ENCODE measurements around the gene IGF2R.

IGF2R gene

DNA sequence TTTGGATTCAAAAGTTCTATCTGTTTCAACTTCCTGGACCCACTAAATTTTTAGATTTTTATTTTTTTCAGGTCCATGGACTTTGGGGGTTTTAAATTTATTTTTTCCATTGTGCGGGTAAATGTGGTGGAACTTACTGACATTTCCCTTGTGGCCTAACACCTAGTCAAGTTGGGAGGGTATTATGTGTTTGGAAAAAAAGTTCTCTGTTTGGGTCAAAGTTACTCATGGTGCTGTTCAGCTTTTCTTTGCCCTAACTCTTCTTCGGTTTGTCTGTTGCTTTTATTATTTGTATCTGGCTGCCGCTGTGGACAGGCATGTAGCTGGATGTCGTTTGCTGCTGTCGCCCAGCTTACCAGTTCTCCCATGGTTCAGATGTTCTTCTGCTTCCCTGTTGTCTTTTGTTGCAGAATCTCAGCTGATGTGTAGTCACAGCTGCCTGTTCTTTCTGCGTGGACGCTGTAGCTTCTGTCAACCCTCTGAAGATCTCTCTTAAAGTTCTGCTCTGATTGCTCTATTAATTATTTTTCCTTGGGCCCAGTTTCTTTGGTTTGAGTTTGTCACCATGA lies 7.9 kb downstream of the IGF2R start:
- no peak for DNase-seq (ENCODE audit: low read depth in 2 of 3, low spot score in 1 of 3)

- no peak for DNase-seq (ENCODE audit: low read depth in 2 of 3, low spot score in 1 of 3)
Observed at GRCh38 chr6:159977255-159977903, 8.5 kb downstream of the IGF2R start.

DNA sequence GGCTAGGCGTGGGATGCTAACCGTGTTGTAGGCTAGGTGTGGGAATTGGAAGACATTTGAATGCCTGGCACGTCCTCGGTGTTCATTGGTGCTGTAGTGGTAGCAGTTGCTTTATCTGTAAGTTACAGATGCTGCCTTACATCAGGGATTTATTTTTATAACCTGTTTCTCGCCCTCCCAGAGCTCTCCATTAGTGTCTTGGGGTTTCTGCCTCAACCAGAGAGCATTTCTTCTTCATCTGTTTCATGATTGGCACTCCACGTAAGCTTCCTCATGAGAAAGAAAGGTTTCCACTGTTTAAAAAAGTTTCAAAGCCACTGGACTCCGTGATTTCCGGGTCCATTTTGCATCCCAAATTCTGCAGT lies 9.0 kb downstream of the IGF2R start:
- no peak for DNase-seq (ENCODE audit: low read depth in 2 of 3, low spot score in 1 of 3)

GRCh38 chr6:159978291-159979135 lies 9.6 kb downstream of the IGF2R start:
- no peak for DNase-seq (ENCODE audit: low read depth in 2 of 3, low spot score in 1 of 3)

DNA sequence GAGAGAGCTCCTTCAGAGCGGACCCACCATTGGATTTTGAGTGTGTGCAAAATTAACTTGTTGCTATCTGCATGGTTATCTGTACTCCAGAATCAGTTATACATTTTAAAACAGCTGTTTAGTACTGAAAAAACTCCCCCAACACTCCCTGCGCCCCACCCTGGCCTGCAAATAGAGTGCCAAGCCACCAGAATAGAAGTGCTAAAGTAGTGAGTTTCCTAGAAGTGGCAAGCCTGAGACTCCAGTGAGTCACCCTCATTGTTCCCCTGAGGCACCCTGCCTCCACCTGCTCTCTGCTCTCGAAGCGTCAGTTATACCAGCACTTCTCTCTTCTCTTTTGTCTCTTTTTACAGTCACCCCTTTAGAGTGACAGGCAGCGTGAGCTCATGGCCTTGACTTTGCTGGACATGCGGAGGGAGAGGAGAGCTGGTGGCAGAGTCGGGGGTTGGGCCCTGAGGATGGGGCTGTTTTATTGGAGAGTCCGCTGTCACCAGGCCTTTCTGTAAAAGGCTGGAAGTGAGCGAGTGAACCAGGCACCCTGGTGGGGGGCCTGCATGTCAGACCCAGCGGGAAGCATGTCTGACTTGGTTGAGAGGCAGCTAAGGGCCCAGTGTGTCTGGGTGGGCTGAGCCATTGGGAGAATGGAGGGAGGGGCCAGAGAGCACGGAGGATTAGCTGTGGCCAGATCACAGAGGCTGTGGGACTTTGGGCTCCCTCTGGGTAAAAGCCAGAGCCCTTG lies 10.4 kb downstream of the IGF2R start:
- DNase-seq (ENCODE audit: low read depth in 2 of 3, low spot score in 1 of 3): peak in 2 of 3 donors; percentile 44 to 56

GRCh38 chr6:159980474-159980873 lies 11.6 kb downstream of the IGF2R start:
- DNase-seq (ENCODE audit: low read depth in 2 of 3, low spot score in 1 of 3): no peak

- no peak for DNase-seq (ENCODE audit: low read depth in 2 of 3, low spot score in 1 of 3)
Observed at GRCh38 chr6:159981071-159981402, 12.2 kb downstream of the IGF2R start.

GRCh38 chr6:159981403-159982245 lies 12.7 kb downstream of the IGF2R start:
- DNase-seq (ENCODE audit: low read depth in 2 of 3, low spot score in 1 of 3): no peak

DNA sequence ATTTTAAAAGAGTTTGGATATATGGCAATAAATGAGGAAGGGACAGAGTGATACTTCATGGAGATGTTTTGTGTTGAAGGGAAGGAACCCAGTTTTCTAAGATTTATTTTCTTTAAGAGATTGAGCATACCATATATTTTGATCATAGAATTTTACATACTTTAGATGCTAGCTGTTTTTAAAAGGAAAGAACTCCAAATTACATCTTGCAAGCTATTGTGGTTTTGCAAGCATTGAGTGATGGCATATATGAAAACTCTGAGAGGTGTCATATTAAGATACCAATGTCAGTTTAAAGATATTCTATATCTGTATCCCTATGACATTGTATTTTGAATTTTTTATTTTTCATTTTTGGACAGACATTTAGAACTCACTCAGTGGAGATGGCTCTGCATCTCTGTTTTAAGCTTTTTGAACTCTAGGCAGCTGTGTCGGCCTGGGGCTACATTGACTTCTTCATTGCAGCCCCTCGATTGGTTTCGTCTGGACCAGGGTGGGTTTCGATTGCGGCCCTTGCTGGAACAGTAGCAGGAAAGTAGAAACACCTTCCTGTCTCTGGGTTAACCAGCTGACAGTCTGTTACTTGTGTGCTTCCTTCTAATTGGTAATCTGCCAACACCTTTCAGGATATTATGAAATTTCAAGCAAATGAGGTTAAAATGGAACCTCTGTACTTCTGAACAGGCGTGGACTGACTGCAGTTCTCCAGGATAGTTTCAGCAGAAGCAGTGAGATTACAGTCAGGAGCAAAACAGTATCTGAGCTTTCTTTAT lies 14.0 kb downstream of the IGF2R start:
- no peak for DNase-seq (ENCODE audit: low read depth in 2 of 3, low spot score in 1 of 3)

GRCh38 chr6:159983641-159984080 lies 14.8 kb downstream of the IGF2R start:
- no peak for DNase-seq (ENCODE audit: low read depth in 2 of 3, low spot score in 1 of 3)

GRCh38 chr6:159984268-159984786 lies 15.4 kb downstream of the IGF2R start:
- no peak for DNase-seq (ENCODE audit: low read depth in 2 of 3, low spot score in 1 of 3)

GRCh38 chr6:159985296-159985945 lies 16.5 kb downstream of the IGF2R start:
- no peak for DNase-seq (ENCODE audit: low read depth in 2 of 3, low spot score in 1 of 3)

- DNase-seq (ENCODE audit: low read depth in 2 of 3, low spot score in 1 of 3): no peak
Observed at GRCh38 chr6:159988983-159989454, 20.1 kb downstream of the IGF2R start.

DNA sequence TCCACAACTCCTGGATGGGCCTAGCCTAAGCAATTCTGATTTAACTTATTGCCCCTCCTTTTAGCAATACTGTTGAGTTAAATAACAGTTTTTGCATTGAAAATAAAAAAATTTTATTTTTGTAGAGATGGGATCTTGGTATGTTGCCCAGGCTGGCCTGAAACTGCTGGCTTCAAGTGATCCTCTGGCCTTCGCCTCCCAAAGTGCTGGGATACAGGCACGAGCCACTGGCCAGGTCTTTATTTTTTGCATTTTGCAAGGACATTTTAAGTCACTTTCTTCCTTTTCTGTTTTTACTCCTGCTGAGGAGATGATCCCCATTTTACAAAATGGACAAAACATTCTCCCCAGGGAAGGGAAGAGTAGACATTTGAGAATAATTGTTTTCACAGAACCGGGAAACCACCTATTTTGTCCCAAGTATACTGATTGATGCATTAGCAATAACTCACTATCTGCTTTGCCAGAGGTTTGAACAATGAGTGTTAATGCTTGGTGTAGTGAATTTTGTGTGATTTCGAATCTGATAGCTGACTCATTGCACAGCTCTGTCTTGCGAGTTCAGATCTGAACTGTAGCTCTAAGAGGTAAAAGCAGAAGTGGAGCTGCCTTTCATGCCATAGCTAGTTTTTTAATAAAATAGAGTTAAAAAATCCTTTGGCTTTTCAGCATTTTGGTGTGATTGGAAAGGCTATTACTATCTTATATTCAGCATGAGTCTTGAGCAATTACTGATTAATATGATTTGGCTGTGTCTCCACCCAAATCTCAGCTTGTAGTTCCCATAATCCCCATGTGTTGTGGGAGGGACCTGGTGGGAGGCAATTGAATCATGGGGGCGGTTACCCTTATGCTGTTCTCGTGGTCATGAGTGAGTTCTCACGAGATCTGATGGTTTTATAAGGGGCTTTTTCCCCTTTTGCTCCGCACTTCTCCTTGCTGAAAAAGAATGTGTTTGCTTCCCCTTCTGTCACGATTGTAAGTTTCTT lies 20.9 kb downstream of the IGF2R start:
- DNase-seq (ENCODE audit: low read depth in 2 of 3, low spot score in 1 of 3): no peak

DNA sequence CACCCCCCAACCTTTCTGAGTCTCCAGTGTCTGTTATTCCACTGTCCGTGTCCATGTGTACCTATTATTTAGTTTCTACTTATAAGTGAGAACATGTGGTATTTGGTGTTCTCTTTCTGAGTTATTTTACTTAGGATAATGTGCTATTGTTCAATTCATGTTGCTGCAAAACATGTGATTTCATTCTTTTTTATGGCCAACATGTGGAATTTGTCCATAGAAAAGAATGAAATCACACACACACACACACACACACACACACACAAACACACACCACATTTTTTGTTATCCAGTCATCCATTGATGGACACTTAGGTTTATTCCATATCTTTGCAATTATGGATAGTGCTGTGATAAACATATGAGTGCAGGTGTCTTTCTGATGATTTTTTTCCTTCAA lies 23.5 kb downstream of the IGF2R start:
- DNase-seq (ENCODE audit: low read depth in 2 of 3, low spot score in 1 of 3): no peak

- no peak for DNase-seq (ENCODE audit: low read depth in 2 of 3, low spot score in 1 of 3)
Observed at GRCh38 chr6:159995405-159995804, 26.5 kb downstream of the IGF2R start.

DNA sequence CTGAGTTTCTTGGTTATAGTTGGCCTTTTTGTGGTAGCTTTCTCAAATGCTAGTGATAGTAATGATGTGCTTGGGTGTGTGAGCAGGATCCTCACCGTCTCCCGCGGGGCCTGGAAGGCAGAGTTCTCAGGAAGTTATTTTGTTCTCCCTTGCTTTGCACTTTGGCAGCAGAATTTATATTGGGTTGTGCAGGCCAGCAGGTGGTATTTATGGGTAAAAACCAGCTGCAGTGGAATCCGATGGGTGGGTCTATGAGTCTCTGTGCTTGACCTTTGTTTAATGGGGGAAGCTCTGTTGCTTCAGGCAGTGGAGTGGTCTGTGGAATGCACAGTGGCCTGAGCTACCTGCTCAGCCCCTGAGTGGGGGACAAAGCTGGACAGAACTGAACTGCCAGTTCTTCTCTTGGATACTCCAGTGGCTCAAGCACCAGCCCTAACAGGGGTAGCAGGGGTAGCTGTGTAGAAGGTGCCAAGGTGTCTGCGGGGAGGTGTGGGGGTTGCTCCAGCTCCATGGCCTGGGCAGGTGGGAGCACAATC lies 27.3 kb downstream of the IGF2R start:
- DNase-seq (ENCODE audit: low read depth in 2 of 3, low spot score in 1 of 3): no peak
